Stomach smooth muscle (tissue), 2 donors: ENCODE data around the gene RHBDL1.
"Not testable (repeated sequence)": the region's sequence is repeated elsewhere in the genome, so short reads cannot be mapped to it uniquely, and the experiment has no call there.

ENCODE experiments used
- H3K27ac ChIP-seq: one replicate; pipeline ENCODE4 v1.7.0; 2013; ENCODE audit warnings: mild to moderate bottlenecking, low read length, inconsistent platforms
- H3K27me3 ChIP-seq, 2 donors: one replicate each; pipeline ENCODE4 v1.7.0; 2013; ENCODE audit warnings: low read length in 2 of 2; ENCODE audit not compliant: insufficient read depth in 2 of 2, control insufficient read depth in 1 of 2
- H3K36me3 ChIP-seq, 2 donors: one replicate each; pipeline ENCODE4 v1.7.0; 2013; ENCODE audit warnings: low read length in 2 of 2; ENCODE audit not compliant: control insufficient read depth in 2 of 2, insufficient read depth in 2 of 2
- H3K4me1 ChIP-seq: one replicate; pipeline ENCODE4 v1.7.0; 2013; ENCODE audit warnings: low read length; ENCODE audit not compliant: control insufficient read depth, insufficient read depth
- H3K4me3 ChIP-seq, 2 donors: one replicate each; pipeline ENCODE4 v1.7.0; 2013; ENCODE audit warnings: low read length in 2 of 2
- H3K9ac ChIP-seq, 2 donors: one replicate each; pipeline ENCODE4 v1.7.0; 2013; ENCODE audit warnings: low read length in 2 of 2, mild to moderate bottlenecking in 1 of 2
- H3K9me3 ChIP-seq, 2 donors: one replicate each; pipeline ENCODE4 v1.7.0; 2013; ENCODE audit warnings: low read length in 2 of 2; ENCODE audit not compliant: control insufficient read depth in 2 of 2
- donor health status: healthy.
- donor health status: Pancreatic carcinoma.

RHBDL1 gene

DNA sequence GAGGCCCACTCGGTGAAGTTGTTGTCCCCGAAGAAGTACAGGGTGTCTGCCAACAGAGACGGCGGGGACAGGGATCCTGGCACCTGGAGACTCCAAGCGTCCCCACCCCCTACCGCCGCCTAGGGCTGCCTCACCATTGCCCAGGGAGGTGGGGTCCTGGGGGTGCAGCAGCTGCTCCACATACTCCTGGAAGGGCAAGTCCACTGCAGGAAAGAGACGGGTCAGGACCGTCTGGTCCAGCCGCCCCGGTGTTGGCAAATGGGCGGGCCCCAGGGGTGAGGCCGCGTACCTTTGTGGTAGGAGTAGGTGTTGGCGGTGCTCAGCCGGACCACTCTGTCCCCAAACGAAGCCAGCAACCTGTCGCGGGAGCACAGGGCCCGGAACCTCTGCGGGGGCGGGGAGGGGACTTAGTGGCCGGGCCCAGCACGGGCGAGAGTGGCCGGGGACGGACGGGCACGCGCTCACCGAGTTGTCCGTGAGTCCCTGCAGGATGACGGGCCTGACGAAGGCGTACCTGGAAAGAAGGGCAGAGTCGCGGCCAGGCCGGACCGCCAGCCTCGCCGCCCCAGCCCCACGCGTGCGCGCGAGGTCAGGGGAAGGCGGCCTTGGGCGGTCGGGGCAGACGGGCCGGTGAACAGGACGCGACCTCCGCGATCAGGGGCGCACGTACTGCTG lies 8.1 kb downstream of the RHBDL1 start:
- peak overlapping the region in 1 of 2 donors; percentile 53 for H3K9ac ChIP-seq
- H3K27ac ChIP-seq = no peak overlapping the region
- peaks cover 53% of the 10 kb centered on the region for H3K4me1 ChIP-seq
- H3K36me3 ChIP-seq = peaks cover 12 to 17% of the 10 kb centered on the region in 2 donors
- no peaks in the 10 kb centered on the region for H3K27me3 ChIP-seq
- no peaks in the 10 kb centered on the region for H3K9me3 ChIP-seq
- H3K4me3 ChIP-seq = peak overlapping the region; percentile 63 to 81

DNA sequence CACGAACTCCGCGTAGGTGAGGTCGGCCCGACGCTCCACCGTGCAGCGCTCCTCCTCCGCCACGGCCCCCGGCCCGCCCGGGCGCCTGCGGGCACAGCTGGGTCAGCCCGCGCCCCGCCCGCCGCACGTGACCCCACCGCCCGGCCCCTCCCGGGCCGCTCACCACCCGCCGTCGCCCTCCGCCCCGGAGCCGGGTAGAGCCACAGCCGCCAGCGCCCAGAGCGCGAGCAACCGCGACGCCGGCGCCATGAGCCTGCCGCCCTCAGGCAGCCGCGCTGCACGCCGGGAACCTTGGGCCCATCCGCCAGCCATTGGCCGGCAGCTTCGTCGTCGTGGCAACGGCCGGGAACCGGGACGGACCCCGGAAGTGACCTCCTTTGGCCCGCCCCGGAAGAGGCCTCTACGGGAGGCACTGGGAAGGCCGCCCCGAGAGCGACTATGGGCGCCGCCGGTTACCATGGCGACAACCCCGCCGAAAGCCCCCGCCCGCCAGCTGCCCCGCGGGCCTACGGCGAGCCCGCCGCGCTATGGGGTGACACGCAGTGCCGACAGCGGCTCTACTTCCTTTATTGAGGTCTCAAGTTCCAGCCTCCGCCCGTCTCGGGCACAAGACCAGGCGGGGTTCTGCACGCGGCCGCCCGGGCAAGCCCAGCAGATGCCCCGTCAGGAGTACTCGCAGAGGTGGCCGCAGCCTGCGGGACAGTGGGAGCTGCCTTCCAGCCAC lies 8.8 kb downstream of the RHBDL1 start, which contains the start of gene JMJD8:
JMJD8 (minus strand) TSS at position 264 of the 724 bp plus-strand sequence; CDS start at position 249, 15 bp downstream.
- Histone ChIP-seq H3K36me3 (peaks cover 12 to 17% of the 10 kb centered on the region in 2 donors), H3K27me3 (no peaks in the 10 kb centered on the region), H3K4me1 (peaks cover 58% of the 10 kb centered on the region), H3K9me3 (no peaks in the 10 kb centered on the region), H3K4me3 (peak within 1 kb of the TSS; percentile 75 to 81), H3K27ac (peak within 1 kb of the TSS; percentile 58), H3K9ac (peak within 1 kb of the TSS; percentile 42 to 63)

DNA sequence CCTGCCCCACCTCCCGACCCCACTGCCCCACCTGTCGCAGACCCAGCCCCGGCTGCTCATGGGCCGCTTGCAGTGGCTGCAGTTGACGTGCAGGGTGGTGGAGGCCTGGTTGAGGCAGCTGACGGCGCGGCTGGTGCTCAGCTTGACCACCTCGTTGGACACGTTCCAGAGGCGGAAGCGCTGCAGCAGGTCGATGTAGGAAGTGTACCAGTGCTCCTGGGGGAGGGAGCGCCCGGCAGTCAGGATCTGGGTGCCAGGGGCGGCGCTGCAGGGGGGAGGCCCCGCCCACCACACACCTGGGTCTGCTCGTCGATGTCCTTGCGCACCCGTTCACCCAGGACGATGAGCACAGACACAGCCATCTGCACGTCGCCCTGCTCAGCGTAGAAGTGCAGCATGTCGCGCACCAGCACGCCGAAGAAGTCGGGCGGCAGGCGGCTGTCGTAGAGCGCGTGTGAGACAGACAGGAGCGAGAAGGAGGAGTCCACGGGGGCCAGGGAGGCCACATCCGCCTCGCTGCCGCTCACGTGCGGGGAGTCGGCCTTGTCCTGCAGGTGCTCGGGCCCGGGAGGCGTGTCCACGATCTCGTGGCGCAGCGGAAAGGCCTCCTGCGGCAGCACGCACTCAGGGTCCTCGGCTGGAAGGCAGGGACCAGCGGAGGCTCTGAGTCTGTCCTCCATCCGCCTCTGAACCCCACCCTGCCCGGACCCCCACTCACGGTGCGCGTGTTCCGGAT lies 9.7 kb downstream of the RHBDL1 start:
- Histone ChIP-seq H3K9me3 (no peaks in the 10 kb centered on the region), H3K4me3 (peak overlapping the region in 1 of 2 donors; percentile 40), H3K27ac (no peak overlapping the region), H3K9ac (no peak overlapping the region), H3K4me1 (peaks cover 61% of the 10 kb centered on the region), H3K27me3 (no peaks in the 10 kb centered on the region), H3K36me3 (peaks cover 12 to 17% of the 10 kb centered on the region in 2 donors)

DNA sequence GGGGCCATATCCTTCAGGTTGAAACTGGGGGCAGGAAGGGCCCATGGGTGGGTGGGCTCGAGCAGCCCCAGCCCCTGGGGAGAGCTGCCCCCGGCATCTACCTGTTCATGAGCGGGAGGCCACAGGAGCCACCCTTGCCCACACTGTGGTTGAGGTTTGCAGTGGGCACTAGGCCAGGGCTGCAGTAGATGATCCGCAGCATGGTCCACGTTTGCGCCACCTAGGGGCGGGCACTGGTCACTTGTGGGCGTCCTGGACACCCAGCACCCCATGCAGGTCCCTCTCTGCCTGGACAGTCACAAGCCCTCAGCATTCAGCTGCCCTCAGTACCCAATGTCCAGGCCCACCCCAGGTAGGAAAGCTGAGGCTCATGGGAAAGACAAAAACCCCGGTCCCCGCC lies 10.5 kb downstream of the RHBDL1 start:
- H3K36me3 ChIP-seq = peaks cover 12 to 17% of the 10 kb centered on the region in 2 donors
- no peak overlapping the region for H3K27ac ChIP-seq

DNA sequence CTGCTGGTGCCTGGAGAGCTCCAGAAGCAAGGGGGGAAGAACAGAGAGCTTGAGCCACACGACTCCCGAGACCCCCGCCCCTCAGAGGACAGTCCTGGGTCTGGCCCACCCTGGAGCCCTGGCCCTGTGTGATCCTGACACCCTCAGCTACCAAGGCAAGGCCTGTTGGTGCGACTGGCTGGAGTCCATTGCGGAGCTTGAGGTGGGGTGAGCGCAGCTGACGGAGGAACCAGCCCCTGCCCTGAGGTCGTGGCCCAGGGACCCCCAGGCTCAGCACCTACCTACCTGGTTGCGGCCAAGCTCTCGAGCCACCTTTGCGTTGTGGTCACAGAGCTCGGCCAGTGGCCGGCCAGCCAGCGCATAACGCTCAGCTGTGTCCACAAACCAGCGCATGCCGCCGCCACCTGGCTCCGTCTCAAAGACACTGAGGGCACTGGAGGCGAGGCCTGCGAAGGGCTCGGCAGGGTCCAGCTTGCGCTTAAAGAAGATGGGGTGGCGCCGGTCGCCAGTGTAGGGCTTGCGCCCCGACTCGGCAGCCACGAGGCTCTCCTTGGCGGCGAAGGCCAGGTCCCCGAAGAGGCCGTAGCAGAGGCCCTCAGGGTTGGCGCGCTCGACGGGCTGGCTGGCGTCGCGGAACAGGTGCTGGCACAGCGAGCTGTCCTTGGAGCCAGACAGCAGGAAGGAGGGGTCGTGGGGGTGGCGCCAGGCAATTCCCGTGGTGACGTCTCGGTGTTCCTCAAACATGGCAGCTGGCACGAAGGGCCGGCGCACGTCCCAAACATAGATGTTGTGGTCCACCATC lies 11.2 kb downstream of the RHBDL1 start:
- Histone ChIP-seq H3K9ac (no peak overlapping the region), H3K4me3 (no peak overlapping the region), H3K9me3 (no peaks in the 10 kb centered on the region), H3K4me1 (peaks cover 50% of the 10 kb centered on the region), H3K36me3 (peaks cover 10 to 14% of the 10 kb centered on the region in 2 donors), H3K27me3 (no peaks in the 10 kb centered on the region), H3K27ac (no peak overlapping the region)

More for the DNA sequence above, 10.5 kb downstream of the RHBDL1 start:
- no peaks in the 10 kb centered on the region for H3K9me3 ChIP-seq
- H3K9ac ChIP-seq = no peak overlapping the region
- no peak overlapping the region for H3K4me3 ChIP-seq
- no peaks in the 10 kb centered on the region for H3K27me3 ChIP-seq
- peaks cover 57% of the 10 kb centered on the region for H3K4me1 ChIP-seq

DNA sequence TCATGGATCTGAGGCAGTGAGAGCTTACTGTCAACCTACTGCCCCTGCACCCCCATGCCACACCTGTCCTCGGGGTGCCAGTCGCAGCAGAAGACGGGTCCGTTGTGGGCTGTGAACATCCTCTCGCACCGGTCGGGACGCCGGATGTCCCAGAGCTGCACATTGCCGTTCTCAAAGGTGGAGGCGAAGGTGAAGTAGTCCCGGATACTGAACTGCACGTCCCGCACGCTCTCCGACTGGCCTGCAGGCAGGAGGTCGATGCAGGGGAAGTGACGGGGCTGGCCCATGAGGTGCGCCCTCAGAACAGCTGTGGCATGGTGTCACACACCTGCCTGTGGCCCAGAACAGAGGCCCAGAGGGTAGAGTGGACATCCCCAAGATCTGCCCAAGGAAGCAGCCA lies 12.0 kb downstream of the RHBDL1 start:
- no peak overlapping the region for H3K27ac ChIP-seq
- peaks cover 2 to 6% of the 10 kb centered on the region in 2 donors for H3K36me3 ChIP-seq
- no peak overlapping the region for H3K4me3 ChIP-seq
- no peaks in the 10 kb centered on the region for H3K9me3 ChIP-seq
- no peak overlapping the region for H3K9ac ChIP-seq
- H3K4me1 ChIP-seq = peaks cover 42% of the 10 kb centered on the region
- H3K27me3 ChIP-seq = no peaks in the 10 kb centered on the region

DNA sequence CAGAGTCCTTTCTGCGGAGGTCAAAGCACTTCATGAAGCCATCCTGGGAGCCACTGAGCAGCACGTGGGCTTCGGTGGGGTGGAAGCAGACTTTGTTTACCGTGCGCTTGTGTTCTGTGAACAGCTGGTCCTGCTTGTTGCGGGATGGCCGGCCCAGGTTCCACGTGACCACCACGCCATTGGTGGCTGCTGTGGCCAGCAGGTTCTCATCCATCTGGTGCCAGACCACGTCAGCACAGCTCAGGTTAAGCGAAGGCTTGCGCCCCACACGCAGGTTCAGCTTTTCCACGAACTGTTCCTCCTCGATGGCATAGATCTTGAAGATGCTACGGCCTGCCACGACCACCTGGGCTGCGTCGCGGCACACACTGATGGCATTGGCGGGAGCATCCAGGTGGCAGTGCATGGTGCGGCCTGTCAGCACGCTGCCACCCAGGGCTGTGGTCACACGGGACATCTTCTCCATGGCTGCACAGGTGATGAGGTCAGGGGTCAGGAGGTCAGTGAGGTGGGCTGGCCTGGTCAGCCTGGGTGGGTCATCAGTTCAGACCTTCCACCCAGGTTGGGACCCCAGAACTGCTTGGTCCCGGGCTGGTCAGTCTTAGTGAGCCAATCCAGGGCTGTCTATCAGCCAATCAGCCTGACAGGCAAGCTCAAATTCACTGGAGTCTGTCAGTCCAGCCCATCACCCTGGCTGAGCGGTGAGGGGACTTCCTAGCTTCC lies 13.9 kb downstream of the RHBDL1 start:
- peak overlapping the region; percentile 73 to 94 for H3K9ac ChIP-seq
- peak overlapping the region; percentile 61 to 92 for H3K4me3 ChIP-seq
- H3K9me3 ChIP-seq = no peaks in the 10 kb centered on the region
- peaks cover 34% of the 10 kb centered on the region for H3K4me1 ChIP-seq
- peak overlapping the region; percentile 66 for H3K27ac ChIP-seq
- H3K27me3 ChIP-seq = peaks cover 2 to 18% of the 10 kb centered on the region in 2 donors
- no peaks in the 10 kb centered on the region for H3K36me3 ChIP-seq

DNA sequence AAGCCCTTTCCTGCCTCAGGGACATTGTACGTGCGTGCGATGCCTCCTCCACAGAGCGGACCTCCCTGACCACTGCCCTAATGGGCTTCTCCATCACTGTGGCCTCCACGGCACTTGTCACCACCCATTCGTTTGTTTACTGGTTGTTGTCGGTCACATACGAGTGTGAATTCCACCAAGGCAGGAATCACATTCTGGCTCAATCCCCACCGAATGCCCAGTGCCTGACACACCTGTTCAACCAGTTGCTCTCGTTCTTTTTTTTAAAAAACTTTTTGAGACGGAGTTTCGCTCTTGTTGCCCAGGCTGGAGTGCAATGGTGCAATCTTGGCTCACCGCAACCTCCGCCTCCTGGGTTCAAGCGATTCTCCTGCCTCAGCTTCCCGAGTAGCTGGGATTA lies 15.8 kb downstream of the RHBDL1 start:
- not testable (repeated sequence) for H3K36me3 ChIP-seq, H3K9me3 ChIP-seq, H3K4me3 ChIP-seq, H3K9ac ChIP-seq, H3K27ac ChIP-seq
- Histone ChIP-seq H3K4me1 (peaks cover 34% of the 10 kb centered on the region), H3K27me3 (peaks cover 14 to 35% of the 10 kb centered on the region in 2 donors)

DNA sequence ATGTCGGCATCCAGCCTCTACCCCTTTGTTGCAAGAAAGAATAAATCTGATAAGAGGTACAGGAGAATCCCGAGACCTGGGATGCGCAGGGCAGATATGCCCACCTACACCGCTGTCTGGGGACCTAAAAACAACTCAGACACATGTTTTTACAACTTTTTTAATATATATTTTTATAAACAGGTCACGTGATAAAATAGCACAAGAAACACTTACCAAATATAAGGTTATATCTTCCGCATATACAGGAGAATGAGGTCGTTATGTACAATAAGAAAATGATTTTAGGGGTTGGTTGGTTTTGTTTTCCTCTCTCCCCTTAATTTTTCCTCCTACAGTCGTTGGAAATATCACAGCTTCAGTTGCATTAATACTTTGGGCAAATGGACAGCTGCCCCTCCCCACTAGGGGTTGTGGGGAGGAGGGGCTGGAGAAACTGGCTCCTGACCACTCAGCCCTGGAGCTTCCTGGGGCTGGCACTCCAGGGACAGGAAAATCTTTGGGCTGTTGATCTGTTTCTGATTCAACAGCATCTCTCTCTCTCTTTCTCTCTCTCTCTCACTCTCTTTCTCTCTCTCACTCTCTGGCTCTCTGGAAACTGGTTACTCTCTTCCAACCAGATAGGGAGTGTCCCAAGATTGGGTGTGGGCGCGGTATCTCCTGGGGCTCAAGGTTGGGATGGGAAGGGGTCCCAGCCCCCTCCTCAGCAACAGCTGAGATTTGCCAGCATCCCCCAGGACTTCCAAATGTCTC lies 17.1 kb downstream of the RHBDL1 start:
- Histone ChIP-seq H3K27ac (no peak overlapping the region), H3K27me3 (peaks cover 19 to 38% of the 10 kb centered on the region in 2 donors), H3K9ac (no peak overlapping the region), H3K4me3 (no peak overlapping the region), H3K4me1 (peaks cover 34% of the 10 kb centered on the region), H3K9me3 (no peaks in the 10 kb centered on the region), H3K36me3 (no peaks in the 10 kb centered on the region)
